ENCODE measurements around the gene DOCK11. TPM values are rescaled to one million over a fixed set of nuclear protein-coding genes. Genes with fewer than 3 reads are reported as not detected.
"Not testable (repeated sequence)": the region's sequence is repeated elsewhere in the genome, so short reads cannot be mapped to it uniquely, and the experiment has no call there.

The DOCK11 gene
- total and polyA plus RNA-seq, 2 donors from 2014 or later, result 11.4 to 49.5 TPM

DNA sequence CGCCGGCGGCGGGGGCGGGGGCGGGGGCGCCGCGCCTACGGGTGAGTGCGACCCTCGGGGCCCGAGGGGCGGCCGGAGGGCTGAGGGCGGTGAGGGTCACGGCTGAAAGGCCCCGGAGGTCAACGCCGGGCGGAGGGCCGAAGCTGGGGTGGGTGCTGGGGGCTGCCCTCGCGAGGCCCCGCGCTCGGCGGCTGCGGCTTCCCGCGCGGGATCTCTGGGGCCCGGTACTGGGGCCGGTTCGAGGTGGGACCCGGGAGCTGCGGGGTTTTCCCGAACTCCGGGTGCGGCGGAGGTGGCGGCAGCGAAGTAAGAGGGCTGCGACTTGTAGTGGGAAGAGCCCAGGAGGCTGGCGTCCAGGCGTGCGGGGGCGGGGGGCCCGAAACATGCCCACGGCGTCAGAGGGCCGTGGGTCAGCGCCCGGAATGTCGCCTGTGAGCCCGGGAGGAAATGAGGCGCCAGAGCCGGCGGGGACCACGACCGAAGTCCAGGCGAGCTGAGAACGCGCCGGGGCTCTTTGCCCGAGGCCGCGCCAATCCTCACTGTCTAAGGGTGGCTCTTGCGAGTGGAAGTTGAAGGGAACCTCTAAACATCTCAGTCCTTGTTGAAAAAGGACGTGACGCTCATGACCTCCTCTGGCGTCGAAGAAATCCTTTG is 232.2 kb downstream of the DOCK11 start:
- Histone ChIP-seq H3K4me1 (ENCODE audit: control insufficient read depth in 2 of 3, insufficient read depth in 2 of 3, low read depth in 1 of 3, low read length in 3 of 3) (peaks cover 0 to 15% (median 4%) of the 10 kb centered on the region in 3 donors), H3K9ac (ENCODE audit: low read length in 3 of 3) (peak overlapping the region in 1 of 3 donors; percentile 67), H3K27ac (ENCODE audit: low read depth in 2 of 2, low read length in 2 of 2) (peak overlapping the region; percentile 85 to 89), H3K27me3 (ENCODE audit: control insufficient read depth, insufficient read depth, low read length) (no peaks in the 10 kb centered on the region), H3K4me3 (ENCODE audit: low read length in 3 of 3) (peak overlapping the region; percentile 36 to 70 (median 69)), H3K9me3 (ENCODE audit: control insufficient read depth in 2 of 3, insufficient read depth in 1 of 3, low read length in 3 of 3) (no peaks in the 10 kb centered on the region), H3K36me3 (ENCODE audit: control insufficient read depth in 2 of 3, insufficient read depth in 3 of 3, low read length in 3 of 3) (no peaks in the 10 kb centered on the region)
- intact Hi-C loops (cut with DNase I), result no loop called here
- TF ChIP-seq, protein P1, sequence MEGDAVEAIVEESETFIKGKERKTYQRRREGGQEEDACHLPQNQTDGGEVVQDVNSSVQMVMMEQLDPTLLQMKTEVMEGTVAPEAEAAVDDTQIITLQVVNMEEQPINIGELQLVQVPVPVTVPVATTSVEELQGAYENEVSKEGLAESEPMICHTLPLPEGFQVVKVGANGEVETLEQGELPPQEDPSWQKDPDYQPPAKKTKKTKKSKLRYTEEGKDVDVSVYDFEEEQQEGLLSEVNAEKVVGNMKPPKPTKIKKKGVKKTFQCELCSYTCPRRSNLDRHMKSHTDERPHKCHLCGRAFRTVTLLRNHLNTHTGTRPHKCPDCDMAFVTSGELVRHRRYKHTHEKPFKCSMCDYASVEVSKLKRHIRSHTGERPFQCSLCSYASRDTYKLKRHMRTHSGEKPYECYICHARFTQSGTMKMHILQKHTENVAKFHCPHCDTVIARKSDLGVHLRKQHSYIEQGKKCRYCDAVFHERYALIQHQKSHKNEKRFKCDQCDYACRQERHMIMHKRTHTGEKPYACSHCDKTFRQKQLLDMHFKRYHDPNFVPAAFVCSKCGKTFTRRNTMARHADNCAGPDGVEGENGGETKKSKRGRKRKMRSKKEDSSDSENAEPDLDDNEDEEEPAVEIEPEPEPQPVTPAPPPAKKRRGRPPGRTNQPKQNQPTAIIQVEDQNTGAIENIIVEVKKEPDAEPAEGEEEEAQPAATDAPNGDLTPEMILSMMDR (IDR thresholded peaks at IDR 0.05; ENCODE audit: borderline replicate concordance, extremely low read depth, insufficient read depth), result no peak
- DNase-seq (peak; percentile 41 to 89 (median 61)), FAIRE-seq (no peak)

- Histone ChIP-seq H3K4me1 (ENCODE audit: control insufficient read depth in 2 of 3, insufficient read depth in 2 of 3, low read depth in 1 of 3, low read length in 3 of 3) (peaks cover 0 to 15% (median 4%) of the 10 kb centered on the region in 3 donors), H3K4me3 (ENCODE audit: low read length in 3 of 3) (peak overlapping the region; percentile 28 to 70 (median 69)), H3K9ac (ENCODE audit: low read length in 3 of 3) (peak overlapping the region in 1 of 3 donors; percentile 67), H3K36me3 (ENCODE audit: control insufficient read depth in 2 of 3, insufficient read depth in 3 of 3, low read length in 3 of 3) (no peaks in the 10 kb centered on the region), H3K27ac (ENCODE audit: low read depth in 2 of 2, low read length in 2 of 2) (peak overlapping the region; percentile 34 to 85), H3K9me3 (ENCODE audit: control insufficient read depth in 2 of 3, insufficient read depth in 1 of 3, low read length in 3 of 3) (no peaks in the 10 kb centered on the region), H3K27me3 (ENCODE audit: control insufficient read depth, insufficient read depth, low read length) (no peaks in the 10 kb centered on the region)
- TF ChIP-seq, protein P1 (IDR thresholded peaks at IDR 0.05; ENCODE audit: borderline replicate concordance, extremely low read depth, insufficient read depth), result no peak
- peak in 4 of 5 donors; percentile 63 to 80 (median 70) for DNase-seq
- intact Hi-C loops (cut with DNase I), result no loop called here
- FAIRE-seq, result no peak
These were observed 233.5 kb downstream of the DOCK11 start for GRCh38 chrX:118729042-118729652.

GRCh38 chrX:118730500-118731247 is 235.1 kb downstream of the DOCK11 start:
- Histone ChIP-seq H3K36me3 (ENCODE audit: control insufficient read depth in 2 of 3, insufficient read depth in 3 of 3, low read length in 3 of 3) (no peaks in the 10 kb centered on the region), H3K4me1 (ENCODE audit: control insufficient read depth in 2 of 3, insufficient read depth in 2 of 3, low read depth in 1 of 3, low read length in 3 of 3) (peaks cover 0 to 15% (median 4%) of the 10 kb centered on the region in 3 donors), H3K4me3 (ENCODE audit: low read length in 3 of 3) (no peak overlapping the region), H3K9ac (ENCODE audit: low read length in 3 of 3) (peak overlapping the region in 1 of 3 donors; percentile 34), H3K9me3 (ENCODE audit: control insufficient read depth in 2 of 3, insufficient read depth in 1 of 3, low read length in 3 of 3) (no peaks in the 10 kb centered on the region), H3K27ac (ENCODE audit: low read depth in 2 of 2, low read length in 2 of 2) (peak overlapping the region; percentile 13 to 32), H3K27me3 (ENCODE audit: control insufficient read depth, insufficient read depth, low read length) (no peaks in the 10 kb centered on the region)
- TF ChIP-seq, protein P1 (IDR thresholded peaks at IDR 0.05; ENCODE audit: borderline replicate concordance, extremely low read depth, insufficient read depth), result no peak
- FAIRE-seq (no peak), DNase-seq (no peak)
- intact Hi-C loops (cut with DNase I), result no loop called here

GRCh38 chrX:118732551-118732950 is 236.9 kb downstream of the DOCK11 start:
- FAIRE-seq; H3K9ac ChIP-seq (ENCODE audit: low read length in 3 of 3); H3K27me3 ChIP-seq (ENCODE audit: control insufficient read depth, insufficient read depth, low read length); H3K4me3 ChIP-seq (ENCODE audit: low read length in 3 of 3); H3K27ac ChIP-seq (ENCODE audit: low read depth in 2 of 2, low read length in 2 of 2); DNase-seq; H3K9me3 ChIP-seq (ENCODE audit: control insufficient read depth in 2 of 3, insufficient read depth in 1 of 3, low read length in 3 of 3); intact Hi-C loops (cut with DNase I); H3K36me3 ChIP-seq (ENCODE audit: control insufficient read depth in 2 of 3, insufficient read depth in 3 of 3, low read length in 3 of 3): not testable (repeated sequence)
- peaks cover 0 to 10% (median 4%) of the 10 kb centered on the region in 3 donors for H3K4me1 ChIP-seq (ENCODE audit: control insufficient read depth in 2 of 3, insufficient read depth in 2 of 3, low read depth in 1 of 3, low read length in 3 of 3)
